Measurements from ENCODE around the gene SMIM3.

The SMIM3 gene

GRCh38 chr5:150750469-150750868 is 28.1 kb upstream of the SMIM3 start:
- TF ChIP-seq CTCF (IDR thresholded peaks at IDR 0.05) (no peak), ZFX (IDR thresholded peaks at IDR 0.05; ENCODE audit: borderline replicate concordance) (no peak)
- H3K27ac ChIP-seq = no peak overlapping the region

DNA sequence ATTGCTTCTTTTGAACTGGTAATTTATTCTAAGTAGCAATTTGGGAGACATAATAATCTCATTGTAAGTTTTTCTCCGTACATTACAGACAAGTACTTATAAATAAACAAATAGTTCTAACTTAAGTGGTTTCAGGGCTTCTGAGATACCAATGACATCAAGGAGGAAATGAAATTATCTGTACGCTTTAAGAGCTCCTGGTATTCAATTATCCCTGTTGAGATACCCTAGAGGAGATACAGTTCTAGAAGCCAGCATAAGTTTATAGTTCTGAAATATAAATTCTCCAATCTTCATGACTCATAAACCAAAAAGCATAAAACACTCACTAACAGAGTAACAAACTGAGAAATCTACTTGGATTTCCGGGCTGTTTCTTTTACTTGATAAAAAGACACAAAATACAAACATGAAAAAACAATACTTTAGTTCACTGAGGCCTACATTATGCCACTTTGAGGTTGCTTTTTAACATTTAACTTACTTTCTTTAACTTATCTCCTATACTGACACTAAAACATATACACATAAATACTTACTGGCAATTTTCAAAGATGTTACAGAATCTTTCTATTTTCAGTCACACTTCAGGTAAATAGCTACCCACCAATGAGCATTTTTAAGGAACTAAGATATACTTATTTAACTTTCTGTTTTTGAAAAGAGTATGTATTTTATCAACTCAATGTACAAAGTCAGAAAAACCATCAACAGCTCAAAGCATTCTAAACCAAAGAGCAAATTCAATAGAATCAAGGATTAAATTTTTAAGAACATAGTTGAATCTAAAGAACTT is 27.3 kb upstream of the SMIM3 start:
- TF ChIP-seq ZFX (IDR thresholded peaks at IDR 0.05; ENCODE audit: borderline replicate concordance) (no peak), CTCF (IDR thresholded peaks at IDR 0.05) (no peak)
- no peak overlapping the region for H3K27ac ChIP-seq

DNA sequence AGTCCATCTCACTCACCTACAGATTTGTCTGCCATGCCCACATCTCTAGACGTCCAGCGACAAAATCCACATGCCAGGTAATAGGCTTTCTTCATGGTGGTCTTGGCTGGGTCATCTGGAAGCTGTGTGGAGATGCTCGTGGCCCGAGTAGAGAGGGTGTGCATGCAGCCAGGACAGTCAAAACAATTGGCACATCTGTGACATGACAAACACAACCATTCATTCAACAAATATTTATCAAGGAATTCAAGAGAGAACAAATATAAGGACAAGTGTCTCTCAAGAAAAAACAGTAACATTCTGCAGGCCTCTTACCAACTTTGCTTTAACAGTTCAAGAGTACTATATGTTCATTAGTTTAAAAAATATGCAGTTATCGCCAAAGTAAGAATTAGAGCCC is 25.1 kb upstream of the SMIM3 start:
- no peak for TF ChIP-seq CTCF (IDR thresholded peaks at IDR 0.05)
- TF ChIP-seq ZFX (IDR thresholded peaks at IDR 0.05; ENCODE audit: borderline replicate concordance) = no peak
- peak overlapping the region; percentile 46 for H3K27ac ChIP-seq

DNA sequence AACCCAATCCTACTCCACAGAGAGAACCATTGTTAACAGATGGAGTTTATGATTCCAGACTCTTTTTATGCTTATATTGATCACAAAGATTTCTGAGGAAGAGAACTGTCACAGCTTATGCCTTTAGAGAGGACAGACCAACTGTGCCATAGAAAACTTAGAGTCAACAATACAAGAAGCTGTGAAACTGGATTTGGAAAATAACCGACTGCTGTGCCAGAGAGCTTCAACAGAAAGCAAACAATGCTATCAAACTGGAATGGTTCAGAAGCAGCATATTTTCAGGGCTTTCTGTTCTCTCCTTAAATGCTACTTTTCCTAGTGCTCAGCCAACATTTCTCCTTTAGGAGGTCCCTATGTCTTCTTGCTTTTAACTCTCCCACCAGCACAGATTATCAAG is 24.7 kb upstream of the SMIM3 start:
- peak overlapping the region; percentile 46 for H3K27ac ChIP-seq
- no peak for TF ChIP-seq ZFX (IDR thresholded peaks at IDR 0.05; ENCODE audit: borderline replicate concordance)
- no peak for TF ChIP-seq CTCF (IDR thresholded peaks at IDR 0.05)

DNA sequence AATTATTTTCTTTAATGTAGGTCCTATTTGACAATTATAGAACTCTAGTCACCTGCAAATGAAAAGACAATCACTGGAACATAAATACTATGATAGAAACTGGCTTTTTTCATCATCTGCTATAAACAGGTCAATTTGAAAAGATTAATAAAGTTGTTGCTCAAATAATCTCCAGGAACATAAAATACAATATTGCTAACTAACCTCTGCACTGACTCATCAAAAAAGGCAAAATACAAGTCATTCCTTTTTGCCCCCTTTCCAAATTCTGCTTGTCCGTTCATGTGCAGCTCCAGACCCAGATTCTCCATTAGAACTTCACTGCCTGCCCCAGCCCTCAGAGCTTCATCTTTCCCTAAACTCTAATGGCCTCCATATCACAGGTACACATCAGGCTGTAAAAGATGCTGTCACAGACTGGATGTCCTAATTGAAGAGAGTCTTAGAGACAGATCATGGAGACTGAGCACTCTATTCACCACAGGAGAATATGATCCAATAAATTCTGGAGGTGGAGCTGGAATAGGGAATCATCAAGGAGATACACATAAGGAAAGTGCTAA is 21.4 kb upstream of the SMIM3 start:
- no peak overlapping the region for H3K27ac ChIP-seq
- no peak for TF ChIP-seq CTCF (IDR thresholded peaks at IDR 0.05)
- no peak for TF ChIP-seq ZFX (IDR thresholded peaks at IDR 0.05; ENCODE audit: borderline replicate concordance)

DNA sequence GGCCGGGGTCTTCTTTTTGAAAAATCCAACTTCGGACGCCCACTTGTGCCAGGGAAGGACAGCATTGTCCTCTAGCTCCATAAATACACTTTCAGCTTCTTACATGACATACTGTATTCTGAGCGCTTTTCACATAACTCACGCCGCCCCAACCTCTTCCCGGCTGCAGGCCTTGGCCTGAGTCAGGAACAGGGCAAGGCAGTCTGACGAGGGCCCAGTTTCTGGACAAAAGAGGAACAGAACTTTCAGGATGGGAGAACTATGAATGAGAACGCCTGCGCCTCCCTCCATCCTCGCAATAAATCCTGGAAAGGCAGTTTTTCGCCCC is 20.4 kb upstream of the SMIM3 start:
- peak overlapping the region; percentile 82 for H3K27ac ChIP-seq
- TF ChIP-seq CTCF (IDR thresholded peaks at IDR 0.05) (no peak), ZFX (IDR thresholded peaks at IDR 0.05; ENCODE audit: borderline replicate concordance) (no peak)

- H3K27ac ChIP-seq = peak within 1 kb of the TSS; percentile 82
- TF ChIP-seq ZFX (IDR thresholded peaks at IDR 0.05; ENCODE audit: borderline replicate concordance) (no peak), CTCF (IDR thresholded peaks at IDR 0.05) (no peak)
These were observed 19.8 kb upstream of the SMIM3 start, which contains the start of gene DCTN4 for GRCh38 chr5:150758531-150759333. Gene DCTN4 (minus strand): TSS chr5:150759017. CDS start chr5:150758993, 24 bp downstream.
